ENCODE data around the gene TMEM179.

Gene TMEM179

GRCh38 chr14:104598910-104599273, 5.7 kb downstream of the TMEM179 start:
- Histone ChIP-seq H3K36me3 (ENCODE audit: control insufficient read depth, low read length) (no peaks in the 10 kb centered on the region), H3K4me3 (ENCODE audit: low read length) (no peak overlapping the region), H4K20me1 (ENCODE audit: control insufficient read depth, insufficient read depth, low read depth, low read length) (no peaks in the 10 kb centered on the region), H3K4me1 (ENCODE audit: control insufficient read depth, low read length) (no peaks in the 10 kb centered on the region), H3F3A (ENCODE audit: control insufficient read depth, insufficient read depth) (no peaks in the 10 kb centered on the region), H3K4me2 (ENCODE audit: low read length) (no peak overlapping the region), H3K27ac (ENCODE audit: low read depth, low read length) (no peak overlapping the region), H3K79me2 (ENCODE audit: control insufficient read depth, low read length) (no peaks in the 10 kb centered on the region), H3K9me3 (ENCODE audit: control insufficient read depth, insufficient read depth, low read length) (no peaks in the 10 kb centered on the region), H3K27me3 (ENCODE audit: control insufficient read depth, low read length) (no peaks in the 10 kb centered on the region), H3K9me2 (replicated peaks; ENCODE audit: control insufficient read depth, low read length) (no peaks in the 10 kb centered on the region)
- TF ChIP-seq EZH2phosphoT487 (IDR thresholded peaks at IDR 0.05; ENCODE audit: borderline replicate concordance, low read length) = no peak
- TF ChIP-seq, protein P1, sequence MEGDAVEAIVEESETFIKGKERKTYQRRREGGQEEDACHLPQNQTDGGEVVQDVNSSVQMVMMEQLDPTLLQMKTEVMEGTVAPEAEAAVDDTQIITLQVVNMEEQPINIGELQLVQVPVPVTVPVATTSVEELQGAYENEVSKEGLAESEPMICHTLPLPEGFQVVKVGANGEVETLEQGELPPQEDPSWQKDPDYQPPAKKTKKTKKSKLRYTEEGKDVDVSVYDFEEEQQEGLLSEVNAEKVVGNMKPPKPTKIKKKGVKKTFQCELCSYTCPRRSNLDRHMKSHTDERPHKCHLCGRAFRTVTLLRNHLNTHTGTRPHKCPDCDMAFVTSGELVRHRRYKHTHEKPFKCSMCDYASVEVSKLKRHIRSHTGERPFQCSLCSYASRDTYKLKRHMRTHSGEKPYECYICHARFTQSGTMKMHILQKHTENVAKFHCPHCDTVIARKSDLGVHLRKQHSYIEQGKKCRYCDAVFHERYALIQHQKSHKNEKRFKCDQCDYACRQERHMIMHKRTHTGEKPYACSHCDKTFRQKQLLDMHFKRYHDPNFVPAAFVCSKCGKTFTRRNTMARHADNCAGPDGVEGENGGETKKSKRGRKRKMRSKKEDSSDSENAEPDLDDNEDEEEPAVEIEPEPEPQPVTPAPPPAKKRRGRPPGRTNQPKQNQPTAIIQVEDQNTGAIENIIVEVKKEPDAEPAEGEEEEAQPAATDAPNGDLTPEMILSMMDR (IDR thresholded peaks at IDR 0.05; ENCODE audit: low read depth, low read length, poor library complexity, severe bottlenecking) = no peak

DNA sequence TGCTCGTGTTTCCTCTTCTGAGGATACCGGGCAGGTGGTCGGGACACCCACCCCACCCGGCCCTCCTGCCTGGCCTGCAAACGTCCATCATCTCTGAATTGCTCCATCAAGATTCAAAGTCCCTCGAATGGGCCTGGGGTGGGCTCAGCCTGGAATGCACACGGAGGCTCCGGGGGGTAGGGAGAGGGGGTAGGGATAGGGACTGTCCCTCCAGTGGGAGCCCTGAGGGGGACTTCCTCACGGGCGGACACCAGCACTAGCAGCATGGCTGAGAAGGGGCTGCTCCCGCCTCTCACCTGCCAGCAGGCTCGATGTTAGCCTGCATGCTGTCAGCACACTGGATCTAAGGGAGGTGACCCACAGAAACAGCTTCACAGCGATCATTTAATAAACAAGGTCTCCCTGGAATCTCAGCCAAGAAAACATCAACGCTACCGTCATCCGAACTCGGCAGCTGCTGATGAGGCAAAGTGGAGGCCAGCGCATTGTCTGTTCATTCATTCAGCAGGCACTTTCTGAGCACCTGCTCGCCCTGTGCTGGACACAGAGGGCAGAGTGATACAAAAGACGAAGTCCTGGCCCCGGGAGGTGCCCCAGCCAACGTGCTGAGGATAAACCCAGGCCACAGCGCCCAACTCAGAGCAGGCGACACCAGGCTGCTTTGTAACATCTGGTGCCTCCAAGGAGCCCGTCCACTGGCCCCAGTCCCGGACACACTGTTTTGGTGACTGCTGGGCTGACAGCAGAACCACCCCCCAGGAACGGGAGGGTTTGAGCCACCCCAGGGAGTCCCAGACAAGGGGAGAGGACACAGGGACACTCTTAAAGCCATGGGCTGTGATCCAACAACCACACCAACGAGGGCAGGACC, 6.3 kb downstream of the TMEM179 start:
- Histone ChIP-seq H3K9me2 (replicated peaks; ENCODE audit: control insufficient read depth, low read length) (no peaks in the 10 kb centered on the region), H3K4me3 (ENCODE audit: low read length) (no peak overlapping the region), H3F3A (ENCODE audit: control insufficient read depth, insufficient read depth) (no peaks in the 10 kb centered on the region), H3K79me2 (ENCODE audit: control insufficient read depth, low read length) (no peaks in the 10 kb centered on the region), H3K4me1 (ENCODE audit: control insufficient read depth, low read length) (no peaks in the 10 kb centered on the region), H3K9me3 (ENCODE audit: control insufficient read depth, insufficient read depth, low read length) (no peaks in the 10 kb centered on the region), H3K36me3 (ENCODE audit: control insufficient read depth, low read length) (no peaks in the 10 kb centered on the region), H3K27ac (ENCODE audit: low read depth, low read length) (no peak overlapping the region), H3K4me2 (ENCODE audit: low read length) (no peak overlapping the region), H3K27me3 (ENCODE audit: control insufficient read depth, low read length) (no peaks in the 10 kb centered on the region), H4K20me1 (ENCODE audit: control insufficient read depth, insufficient read depth, low read depth, low read length) (no peaks in the 10 kb centered on the region)
- no peak for TF ChIP-seq EZH2phosphoT487 (IDR thresholded peaks at IDR 0.05; ENCODE audit: borderline replicate concordance, low read length)
- TF ChIP-seq, protein P1 (IDR thresholded peaks at IDR 0.05; ENCODE audit: low read depth, low read length, poor library complexity, severe bottlenecking) = no peak

- Histone ChIP-seq H3F3A (ENCODE audit: control insufficient read depth, insufficient read depth) (no peaks in the 10 kb centered on the region), H3K79me2 (ENCODE audit: control insufficient read depth, low read length) (no peaks in the 10 kb centered on the region), H3K9me3 (ENCODE audit: control insufficient read depth, insufficient read depth, low read length) (no peaks in the 10 kb centered on the region), H3K4me2 (ENCODE audit: low read length) (no peak overlapping the region), H3K36me3 (ENCODE audit: control insufficient read depth, low read length) (no peaks in the 10 kb centered on the region), H3K9me2 (replicated peaks; ENCODE audit: control insufficient read depth, low read length) (no peaks in the 10 kb centered on the region), H4K20me1 (ENCODE audit: control insufficient read depth, insufficient read depth, low read depth, low read length) (no peaks in the 10 kb centered on the region), H3K27me3 (ENCODE audit: control insufficient read depth, low read length) (no peaks in the 10 kb centered on the region), H3K4me1 (ENCODE audit: control insufficient read depth, low read length) (no peaks in the 10 kb centered on the region), H3K4me3 (ENCODE audit: low read length) (no peak overlapping the region), H3K27ac (ENCODE audit: low read depth, low read length) (no peak overlapping the region)
- no peak for TF ChIP-seq EZH2phosphoT487 (IDR thresholded peaks at IDR 0.05; ENCODE audit: borderline replicate concordance, low read length)
- TF ChIP-seq, protein P1 (IDR thresholded peaks at IDR 0.05; ENCODE audit: low read depth, low read length, poor library complexity, severe bottlenecking) = no peak
Measured at GRCh38 chr14:104597576-104597975, 7.0 kb downstream of the TMEM179 start.

Measured in DOHH2 (cell line).